ENCODE data around the gene AMBRA1. TPM values are rescaled to one million over a fixed set of nuclear protein-coding genes. Genes with fewer than 3 reads are reported as not detected.

The AMBRA1 gene
- total and polyA plus RNA-seq, 2 donors, result 8.7 to 20.6 TPM

GRCh38 chr11:46390331-46391171, 203.3 kb downstream of the AMBRA1 start:
- peaks cover 60 to 84% of the 10 kb centered on the region in 2 donors for H3K27me3 ChIP-seq (ENCODE audit: control insufficient read depth in 2 of 2, insufficient read depth in 1 of 2, low read length in 1 of 2)

GRCh38 chr11:46389450-46390330, 204.1 kb downstream of the AMBRA1 start:
- Histone ChIP-seq H3K27me3 (ENCODE audit: control insufficient read depth in 2 of 2, insufficient read depth in 1 of 2, low read length in 1 of 2) (peaks cover 60 to 92% of the 10 kb centered on the region in 2 donors), H3K27ac (ENCODE audit: low read depth in 1 of 2, low read length in 1 of 2) (no peak overlapping the region), H3K36me3 (ENCODE audit: control insufficient read depth in 2 of 2, insufficient read depth in 2 of 2, low read length in 1 of 2) (no peaks in the 10 kb centered on the region), H3K9me3 (ENCODE audit: control insufficient read depth in 2 of 2, insufficient read depth in 1 of 2, low read length in 1 of 2) (peaks cover 0 to 5% of the 10 kb centered on the region in 2 donors), H3K4me3 (ENCODE audit: low read length in 2 of 2) (peak overlapping the region; percentile 8 to 36), H3K4me1 (ENCODE audit: control insufficient read depth in 2 of 2, insufficient read depth in 2 of 2, low read length in 2 of 2) (peaks cover 15 to 33% of the 10 kb centered on the region in 2 donors)
- peak in 3 of 9 donors; percentile 24 to 52 (median 38) for DNase-seq (ENCODE audit: low read depth in 6 of 9, low spot score in 9 of 9)
- 4% methylated on average over 80 of the region's 80 CpGs for WGBS

More at GRCh38 chr11:46390331-46391171, 203.3 kb downstream of the AMBRA1 start:
- H3K4me3 ChIP-seq (ENCODE audit: low read length in 2 of 2), result peak overlapping the region in 1 of 2 donors; percentile 47
- WGBS, result 11% methylated on average over 49 of the region's 49 CpGs
- peaks cover 0 to 5% of the 10 kb centered on the region in 2 donors for H3K9me3 ChIP-seq (ENCODE audit: control insufficient read depth in 2 of 2, insufficient read depth in 1 of 2, low read length in 1 of 2)
- DNase-seq (ENCODE audit: low read depth in 6 of 9, low spot score in 9 of 9), result no peak
- peaks cover 0 to 1% of the 10 kb centered on the region in 2 donors for H3K36me3 ChIP-seq (ENCODE audit: control insufficient read depth in 2 of 2, insufficient read depth in 2 of 2, low read length in 1 of 2)
- H3K27ac ChIP-seq (ENCODE audit: low read depth in 1 of 2, low read length in 1 of 2), result no peak overlapping the region
- H3K4me1 ChIP-seq (ENCODE audit: control insufficient read depth in 2 of 2, insufficient read depth in 2 of 2, low read length in 2 of 2), result peaks cover 15 to 33% of the 10 kb centered on the region in 2 donors

- Histone ChIP-seq H3K9me3 (ENCODE audit: control insufficient read depth in 2 of 2, insufficient read depth in 1 of 2, low read length in 1 of 2) (peaks cover 0 to 5% of the 10 kb centered on the region in 2 donors), H3K27ac (ENCODE audit: low read depth in 1 of 2, low read length in 1 of 2) (no peak overlapping the region), H3K36me3 (ENCODE audit: control insufficient read depth in 2 of 2, insufficient read depth in 2 of 2, low read length in 1 of 2) (no peaks in the 10 kb centered on the region), H3K4me1 (ENCODE audit: control insufficient read depth in 2 of 2, insufficient read depth in 2 of 2, low read length in 2 of 2) (peaks cover 15 to 33% of the 10 kb centered on the region in 2 donors), H3K27me3 (ENCODE audit: control insufficient read depth in 2 of 2, insufficient read depth in 1 of 2, low read length in 1 of 2) (peaks cover 60 to 100% of the 10 kb centered on the region in 2 donors), H3K4me3 (ENCODE audit: low read length in 2 of 2) (no peak overlapping the region)
- 19% methylated on average over 21 of the region's 21 CpGs for WGBS
- no peak for DNase-seq (ENCODE audit: low read depth in 6 of 9, low spot score in 9 of 9)
Measured at GRCh38 chr11:46388619-46389449, 205.0 kb downstream of the AMBRA1 start.

- no peak for DNase-seq (ENCODE audit: low read depth in 6 of 9, low spot score in 9 of 9)
- peaks cover 60 to 100% of the 10 kb centered on the region in 2 donors for H3K27me3 ChIP-seq (ENCODE audit: control insufficient read depth in 2 of 2, insufficient read depth in 1 of 2, low read length in 1 of 2)
- 6% methylated on average over 24 of the region's 24 CpGs for WGBS
Measured at GRCh38 chr11:46387919-46388618, 205.8 kb downstream of the AMBRA1 start.

GRCh38 chr11:46387456-46387855, 206.4 kb downstream of the AMBRA1 start:
- peaks cover 59 to 100% of the 10 kb centered on the region in 2 donors for H3K27me3 ChIP-seq (ENCODE audit: control insufficient read depth in 2 of 2, insufficient read depth in 1 of 2, low read length in 1 of 2)
- peaks cover 0 to 5% of the 10 kb centered on the region in 2 donors for H3K9me3 ChIP-seq (ENCODE audit: control insufficient read depth in 2 of 2, insufficient read depth in 1 of 2, low read length in 1 of 2)
- 87% methylated on average over 5 of the region's 5 CpGs for WGBS
- no peak for DNase-seq (ENCODE audit: low read depth in 6 of 9, low spot score in 9 of 9)
- H3K36me3 ChIP-seq (ENCODE audit: control insufficient read depth in 2 of 2, insufficient read depth in 2 of 2, low read length in 1 of 2), result no peaks in the 10 kb centered on the region
- no peak overlapping the region for H3K4me3 ChIP-seq (ENCODE audit: low read length in 2 of 2)
- no peak overlapping the region for H3K27ac ChIP-seq (ENCODE audit: low read depth in 1 of 2, low read length in 1 of 2)
- peaks cover 9 to 29% of the 10 kb centered on the region in 2 donors for H3K4me1 ChIP-seq (ENCODE audit: control insufficient read depth in 2 of 2, insufficient read depth in 2 of 2, low read length in 2 of 2)

More at GRCh38 chr11:46387919-46388618, 205.8 kb downstream of the AMBRA1 start:
- Histone ChIP-seq H3K27ac (ENCODE audit: low read depth in 1 of 2, low read length in 1 of 2) (no peak overlapping the region), H3K36me3 (ENCODE audit: control insufficient read depth in 2 of 2, insufficient read depth in 2 of 2, low read length in 1 of 2) (no peaks in the 10 kb centered on the region), H3K4me1 (ENCODE audit: control insufficient read depth in 2 of 2, insufficient read depth in 2 of 2, low read length in 2 of 2) (peaks cover 13 to 30% of the 10 kb centered on the region in 2 donors), H3K4me3 (ENCODE audit: low read length in 2 of 2) (no peak overlapping the region), H3K9me3 (ENCODE audit: control insufficient read depth in 2 of 2, insufficient read depth in 1 of 2, low read length in 1 of 2) (peaks cover 0 to 5% of the 10 kb centered on the region in 2 donors)

- H3K9me3 ChIP-seq (ENCODE audit: control insufficient read depth in 2 of 2, insufficient read depth in 1 of 2, low read length in 1 of 2), result peaks cover 0 to 8% of the 10 kb centered on the region in 2 donors
- peaks cover 11 to 34% of the 10 kb centered on the region in 2 donors for H3K4me1 ChIP-seq (ENCODE audit: control insufficient read depth in 2 of 2, insufficient read depth in 2 of 2, low read length in 2 of 2)
- H3K27me3 ChIP-seq (ENCODE audit: control insufficient read depth in 2 of 2, insufficient read depth in 1 of 2, low read length in 1 of 2), result peaks cover 59 to 100% of the 10 kb centered on the region in 2 donors
- DNase-seq (ENCODE audit: low read depth in 6 of 9, low spot score in 9 of 9), result no peak
- no peak overlapping the region for H3K4me3 ChIP-seq (ENCODE audit: low read length in 2 of 2)
- H3K36me3 ChIP-seq (ENCODE audit: control insufficient read depth in 2 of 2, insufficient read depth in 2 of 2, low read length in 1 of 2), result no peaks in the 10 kb centered on the region
- no peak overlapping the region for H3K27ac ChIP-seq (ENCODE audit: low read depth in 1 of 2, low read length in 1 of 2)
- 95% methylated on average over 4 of the region's 4 CpGs for WGBS
Measured at GRCh38 chr11:46386674-46387073, 207.1 kb downstream of the AMBRA1 start.

GRCh38 chr11:46386005-46386578, 207.7 kb downstream of the AMBRA1 start:
- Histone ChIP-seq H3K27ac (ENCODE audit: low read depth in 1 of 2, low read length in 1 of 2) (no peak overlapping the region), H3K36me3 (ENCODE audit: control insufficient read depth in 2 of 2, insufficient read depth in 2 of 2, low read length in 1 of 2) (no peaks in the 10 kb centered on the region), H3K27me3 (ENCODE audit: control insufficient read depth in 2 of 2, insufficient read depth in 1 of 2, low read length in 1 of 2) (peaks cover 54 to 99% of the 10 kb centered on the region in 2 donors), H3K4me1 (ENCODE audit: control insufficient read depth in 2 of 2, insufficient read depth in 2 of 2, low read length in 2 of 2) (peaks cover 10 to 34% of the 10 kb centered on the region in 2 donors), H3K9me3 (ENCODE audit: control insufficient read depth in 2 of 2, insufficient read depth in 1 of 2, low read length in 1 of 2) (peaks cover 0 to 8% of the 10 kb centered on the region in 2 donors), H3K4me3 (ENCODE audit: low read length in 2 of 2) (no peak overlapping the region)
- 97% methylated on average over 25 of the region's 25 CpGs for WGBS
- no peak for DNase-seq (ENCODE audit: low read depth in 6 of 9, low spot score in 9 of 9)
